K562 (cell line): Measurements from ENCODE around the gene ABT1. TPM values are rescaled to one million over a fixed set of nuclear protein-coding genes. Genes with fewer than 3 reads are reported as not detected.

Experiments used
- BRD9 ChIP-seq: fragments of 450-650 bp; IDR thresholded peaks from 2 replicates; pipeline ENCODE4 v1.6.1; 2018; ENCODE audit warnings: low read depth; ENCODE audit not compliant: partially characterized antibody
- CREB1 ChIP-seq, 2 experiments: sonication (generic) in 1 of 2; formaldehyde crosslinking in 1 of 2; IDR thresholded peaks; 2 replicates each; pipeline versions ENCODE4 v1.6.1 to v1.8.0; 2012 to 2022; ENCODE audit warnings: inconsistent platforms in 1 of 2, mild to moderate bottlenecking in 1 of 2, missing genetic modification reagents in 1 of 2, moderate library complexity in 1 of 2
- HNRNPLL ChIP-seq: fragments of 200-400 bp; formaldehyde crosslinking; IDR thresholded peaks from 2 replicates; pipeline ENCODE4 v1.6.1; 2017; ENCODE audit warnings: low read length, low read depth, mild to moderate bottlenecking; ENCODE audit not compliant: poor library complexity, severe bottlenecking
- KDM1A ChIP-seq, 2 experiments: fragments of 450-650 bp; IDR thresholded peaks; 2 replicates each; pipeline ENCODE4 v1.6.1; 2016; ENCODE audit warnings: mild to moderate bottlenecking in 2 of 2
- NELFE ChIP-seq: IDR thresholded peaks from 2 replicates; pipeline ENCODE4 v1.6.1; 2011; ENCODE audit warnings: mild to moderate bottlenecking; ENCODE audit not compliant: insufficient read depth, insufficient read length
- NR2C2 ChIP-seq, 2 experiments: fragments of 200-800 bp in 1 of 2; sonication (Bioruptor generic) in 1 of 2; sonication (generic) in 1 of 2; formaldehyde crosslinking in 1 of 2; IDR thresholded peaks; 2 replicates each; pipeline versions ENCODE4 v1.6.1 to v1.8.0; 2016 to 2022; ENCODE audit warnings: mild to moderate bottlenecking in 1 of 2, missing compliant biosample characterization in 1 of 2, missing genetic modification characterization in 1 of 2, missing genetic modification reagents in 1 of 2
- PRDM10 ChIP-seq: fragments of 450-650 bp; IDR thresholded peaks from 2 replicates; pipeline ENCODE4 v1.6.1; 2018; ENCODE audit not compliant: partially characterized antibody
- SOX6 ChIP-seq: fragments of 450-650 bp; IDR thresholded peaks from 2 replicates; pipeline ENCODE4 v1.6.1; 2014; ENCODE audit warnings: mild to moderate bottlenecking
- UBTF ChIP-seq, 2 experiments: IDR thresholded peaks; 2 replicates each; pipeline ENCODE4 v1.6.1; 2012; ENCODE audit warnings: improper control_type of control experiment in 2 of 2, low read depth in 2 of 2, low read length in 2 of 2, borderline replicate concordance in 1 of 2
- YY1 ChIP-seq, 3 experiments: IDR thresholded peaks; 2 replicates each; pipeline ENCODE4 v1.6.1; 2011; ENCODE audit warnings: low read length in 2 of 3, mild to moderate bottlenecking in 2 of 3, moderate library complexity in 2 of 3, borderline replicate concordance in 1 of 3, control low read depth in 1 of 3, low read depth in 1 of 3; ENCODE audit not compliant: insufficient read depth in 3 of 3, insufficient replicate concordance in 2 of 3, control insufficient read depth in 1 of 3, insufficient read length in 1 of 3; ENCODE audit errors: extremely low read depth in 1 of 3
- ZKSCAN8 ChIP-seq: fragments of 200-800 bp; sonication (Bioruptor generic); IDR thresholded peaks from 2 replicates; pipeline ENCODE4 v1.6.1; 2016; ENCODE audit warnings: missing genetic modification characterization, missing compliant biosample characterization
- ZNF280A ChIP-seq: fragments of 450-650 bp; IDR thresholded peaks from 2 replicates; pipeline ENCODE4 v1.6.1; 2018; ENCODE audit warnings: mild to moderate bottlenecking, low read depth; ENCODE audit not compliant: partially characterized antibody
- ZZZ3 ChIP-seq: fragments of 450-650 bp; IDR thresholded peaks from 2 replicates; pipeline ENCODE4 v1.6.1; 2016; ENCODE audit warnings: antibody characterized with exemption, mild to moderate bottlenecking, moderate library complexity
- polyA plus RNA-seq, 8 experiments: library from polyadenylated mRNA; depleted of rRNA in 4 of 8; stranded (reverse) in 5 of 8; unstranded in 3 of 8; fragments of >200 nt; fragmentation: Nextera tagmentation in 2 of 8; fragmentation: Illumina TruSeq in 1 of 8; extraction: Ambion mirVana in 2 of 8; extraction: Trizol in 1 of 8; gene quantifications; 2 replicates each; pipeline versions ENCODE4 v1.2.1 to v1.2.3, GENCODE V29; 2011 to 2014; ENCODE audit warnings: inconsistent platforms in 1 of 8, missing spikeins in 1 of 8
- total RNA-seq, 7 experiments: library from RNA; depleted of rRNA in 6 of 7; stranded (reverse); fragments of >200 nt in 6 of 7; fragmentation: Illumina TruSeq in 2 of 7; extraction: Trizol in 2 of 7; gene quantifications; 2 replicates each; pipeline versions ENCODE4 v1.2.1 to v1.2.3, GENCODE V29; 2011 to 2021; ENCODE audit warnings: low replicate concordance in 1 of 7

Gene ABT1
- total and polyA plus RNA-seq, 9 of the 15 experiments (the other 6 are each of a cell fraction or from before 2014, with no cell fraction given), result 8.8 to 52.7 (median 40.7) TPM

GRCh38 chr6:26555505-26556262 is 41.1 kb upstream of the ABT1 start (continued):
- TF ChIP-seq NELFE, result no peak
- 0 out of 4 replicates have a peak, but pooled peaks of 1 of the 2 experiments have one; percentile 29 for TF ChIP-seq UBTF (IDR thresholded peaks at IDR 0.05; ENCODE audit: borderline replicate concordance in 1 of 2, low read depth in 2 of 2, low read length in 2 of 2)
- TF ChIP-seq HNRNPLL, result peak; percentile 33
- TF ChIP-seq CREB1 (IDR thresholded peaks at IDR 0.05), result no peak
- no peak for TF ChIP-seq CREB1 (CRISPR knock-in tag; IDR thresholded peaks at IDR 0.05)
- TF ChIP-seq ZKSCAN8 (CRISPR knock-in tag), result 0 out of 2 replicates have a peak, but pooled peaks have one; percentile 12
- no peak for TF ChIP-seq NR2C2 (CRISPR knock-in tag; IDR thresholded peaks at IDR 0.05)
- 0 out of 2 replicates have a peak, but pooled peaks have one; percentile 13 for TF ChIP-seq NR2C2 (tag; IDR thresholded peaks at IDR 0.05)
- no peak for TF ChIP-seq SOX6
- peak in 1 of 2 experiments; percentile 23; a peak in 2 of 4 replicates for TF ChIP-seq KDM1A (IDR thresholded peaks at IDR 0.05)
- TF ChIP-seq YY1 (IDR thresholded peaks at IDR 0.05; ENCODE audit: borderline replicate concordance in 1 of 3, control insufficient read depth in 1 of 3, extremely low read depth in 1 of 3, insufficient read depth in 3 of 3, insufficient read length in 1 of 3, insufficient replicate concordance in 2 of 3, low read depth in 1 of 3, low read length in 2 of 3), result peak in 1 of 3 experiments; percentile 63
- peak; percentile 1 for TF ChIP-seq BRD9
- no peak for TF ChIP-seq ZZZ3
- TF ChIP-seq ZNF280A, result no peak
- peak; percentile 93 for TF ChIP-seq PRDM10
